GF-D8 (cell line): ENCODE measurements around the gene PRPF38A.

ENCODE experiments used
- DNase-seq: peaks from one replicate; lab custom pipeline; 2025; lab: John Stamatoyannopoulos, UW

Gene PRPF38A

DNA sequence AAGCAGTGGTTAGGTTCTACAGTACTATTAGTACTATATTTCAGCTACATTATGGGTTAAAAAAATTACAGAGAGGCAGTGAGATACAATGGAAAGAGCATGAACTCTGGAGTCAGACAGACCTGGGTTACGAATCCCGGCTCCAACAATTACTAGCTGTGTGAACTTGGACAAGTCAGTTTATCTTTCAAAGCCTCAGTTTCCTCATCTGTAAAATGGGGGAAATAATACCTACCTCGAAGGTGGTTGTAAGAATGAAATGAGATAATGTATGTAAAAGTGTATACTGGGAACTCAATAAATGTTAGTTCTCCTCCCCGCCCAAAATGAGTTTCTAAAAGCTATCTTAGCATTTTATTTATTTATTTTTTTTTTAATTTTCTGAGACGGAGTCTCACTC, 59.5 kb downstream of the PRPF38A start:
- DNase-seq, result no peak

DNA sequence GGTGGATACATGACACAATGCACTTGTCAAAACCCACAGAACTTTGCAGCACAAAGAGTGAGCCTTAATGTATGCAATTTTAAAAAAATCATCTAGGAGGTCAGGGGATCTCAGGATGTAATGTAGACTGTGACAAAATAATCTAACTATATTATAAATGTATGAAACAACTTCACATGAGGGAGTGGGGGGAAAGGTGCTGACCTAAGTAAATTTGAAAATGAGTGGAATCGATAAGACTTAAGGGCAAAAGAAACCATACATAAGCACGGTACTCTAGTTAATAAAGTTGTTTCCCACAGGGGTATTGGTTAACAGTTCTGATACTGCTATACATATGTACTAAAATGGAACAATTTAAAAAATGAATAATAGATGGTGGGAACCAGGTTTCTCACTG, 64.7 kb downstream of the PRPF38A start:
- DNase-seq, result no peak
